H1 (cell line): Measurements from ENCODE around the gene RBBP5. TPM values are rescaled to one million over a fixed set of nuclear protein-coding genes. Genes with fewer than 3 reads are reported as not detected.

Source experiments
- CTCF ChIA-PET: fragments of 300-600 bp; sonication (Branson Sonifier 250); formaldehyde crosslinking; loops from one replicate; lab custom pipeline; 2021; ENCODE audit not compliant: partially characterized antibody; lab: Charles Lee
- POLR2A ChIA-PET: fragments of 300-600 bp; sonication (Branson Sonifier 250); formaldehyde crosslinking; loops from one replicate; lab custom pipeline; 2021; ENCODE audit warnings: inconsistent platforms; ENCODE audit not compliant: partially characterized antibody; lab: Charles Lee
- DNase-seq, 2 experiments: peaks; one replicate each; pipeline versions ENCODE4 v3.0.0 to v3.0.0-alpha.2; 2010 to 2022; ENCODE audit warnings: low spot score in 2 of 2, low read depth in 1 of 2, mixed read lengths in 1 of 2
- FAIRE-seq: peaks from 2 replicates; lab custom pipeline; 2011; peaks lifted over from hg19 to GRCh38; lab: Jason Lieb, UNC
- H2AFZ ChIP-seq: 2 replicates; pipeline ENCODE4 v1.8.1; 2012; ENCODE audit warnings: low read length, inconsistent platforms
- H2AK5ac ChIP-seq: 2 replicates; pipeline ENCODE4 v1.6.1; 2013; ENCODE audit warnings: low read depth, low read length
- H2BK120ac ChIP-seq: replicated peaks from 2 replicates; pipeline ENCODE3; 2013; ENCODE audit warnings: low read depth, low read length, inconsistent platforms
- H2BK12ac ChIP-seq: 2 replicates; pipeline ENCODE4 v1.6.1; 2013; ENCODE audit warnings: low read depth, low read length
- H2BK15ac ChIP-seq: 2 replicates; pipeline ENCODE4 v1.6.1; 2013; ENCODE audit warnings: low read length
- H2BK20ac ChIP-seq: 2 replicates; pipeline ENCODE4 v1.6.1; 2013; ENCODE audit warnings: low read length
- H2BK5ac ChIP-seq: 2 replicates; pipeline ENCODE4 v1.6.1; 2013; ENCODE audit warnings: low read depth, low read length
- H3K14ac ChIP-seq: 2 replicates; pipeline ENCODE4 v1.6.1; 2013; ENCODE audit warnings: inconsistent platforms; ENCODE audit not compliant: insufficient read length
- H3K18ac ChIP-seq: 2 replicates; pipeline ENCODE4 v1.6.1; 2013; ENCODE audit warnings: low read length; ENCODE audit errors: extremely low read depth
- H3K23ac ChIP-seq: 2 replicates; pipeline ENCODE4 v1.6.1; 2013; ENCODE audit warnings: inconsistent platforms; ENCODE audit not compliant: insufficient read length
- H3K23me2 ChIP-seq: 2 replicates; pipeline ENCODE4 v1.6.1; 2013; ENCODE audit warnings: low read depth, low read length
- H3K27ac ChIP-seq: 2 replicates; pipeline ENCODE4 v1.6.1; 2011; ENCODE audit warnings: low read depth, low read length, inconsistent platforms
- H3K27me3 ChIP-seq, 4 experiments: replicated peaks in 1 of 4; 1 replicate in 1 of 4; 2 replicates in 3 of 4; pipeline versions ENCODE4 v1.6.1 to v1.8.1; 2011 to 2013; ENCODE audit warnings: low read length in 3 of 4, mild to moderate bottlenecking in 3 of 4, inconsistent platforms in 2 of 4, mixed read lengths in 2 of 4, moderate library complexity in 1 of 4; ENCODE audit not compliant: control insufficient read depth in 3 of 4, insufficient read depth in 3 of 4; ENCODE audit errors: extremely low read depth in 1 of 4
- H3K36me3 ChIP-seq, 4 experiments: 2 replicates each; pipeline versions ENCODE4 v1.6.1 to v1.8.1; 2011 to 2013; ENCODE audit warnings: mild to moderate bottlenecking in 4 of 4, low read length in 3 of 4, moderate library complexity in 2 of 4, control low read depth in 1 of 4, inconsistent platforms in 1 of 4; ENCODE audit not compliant: insufficient read depth in 4 of 4, control insufficient read depth in 2 of 4
- H3K4ac ChIP-seq: replicated peaks from 2 replicates; pipeline ENCODE3; 2013; ENCODE audit warnings: low read length, low read depth, mixed read lengths, inconsistent platforms; ENCODE audit not compliant: insufficient read length
- H3K4me1 ChIP-seq, 4 experiments: replicated peaks in 1 of 4; 1 replicate in 1 of 4; 2 replicates in 3 of 4; pipeline versions ENCODE4 v1.6.1 to v1.8.1; 2011 to 2013; ENCODE audit warnings: low read length in 3 of 4, inconsistent platforms in 2 of 4, mixed read lengths in 1 of 4; ENCODE audit not compliant: insufficient read depth in 4 of 4, control insufficient read depth in 3 of 4
- H3K4me2 ChIP-seq, 2 experiments: 2 replicates each; pipeline versions ENCODE4 v1.6.1 to v1.8.1; 2011 to 2013; ENCODE audit warnings: low read depth in 2 of 2, low read length in 2 of 2, control low read depth in 1 of 2, inconsistent platforms in 1 of 2, mild to moderate bottlenecking in 1 of 2; ENCODE audit not compliant: insufficient read depth in 1 of 2
- H3K4me3 ChIP-seq, 4 experiments: fragments of 200-600, 300-600 bp in 1 of 4; sonication (generic), shearing (Covaris generic), sonication (Bioruptor Twin) in 1 of 4; 2 replicates each; pipeline versions ENCODE4 v1.5.1 to v1.8.1; 2011 to 2016; ENCODE audit warnings: low read length in 4 of 4, low read depth in 3 of 4, control low read depth in 2 of 4, inconsistent platforms in 2 of 4, mild to moderate bottlenecking in 2 of 4, mixed read lengths in 1 of 4, moderate library complexity in 1 of 4; ENCODE audit not compliant: insufficient read depth in 2 of 4; ENCODE audit errors: extremely low read depth in 1 of 4
- H3K56ac ChIP-seq: replicated peaks from 2 replicates; pipeline ENCODE3; 2013; ENCODE audit warnings: low read depth, mild to moderate bottlenecking, mixed read lengths, low read length, inconsistent platforms; ENCODE audit not compliant: insufficient read length
- H3K79me1 ChIP-seq: 2 replicates; pipeline ENCODE4 v1.6.1; 2013; ENCODE audit warnings: low read depth, low read length, control low read depth
- H3K79me2 ChIP-seq, 2 experiments: 2 replicates each; pipeline versions ENCODE4 v1.6.1 to v1.8.1; 2012 to 2013; ENCODE audit warnings: low read length in 2 of 2, mild to moderate bottlenecking in 2 of 2, inconsistent platforms in 1 of 2; ENCODE audit not compliant: insufficient read depth in 2 of 2, control insufficient read depth in 1 of 2
- H3K9ac ChIP-seq, 4 experiments: replicated peaks in 1 of 4; 1 replicate in 1 of 4; 2 replicates in 3 of 4; pipeline versions ENCODE4 v1.6.1 to v1.8.1; 2011 to 2013; ENCODE audit warnings: low read depth in 3 of 4, low read length in 3 of 4, control low read depth in 2 of 4, mild to moderate bottlenecking in 2 of 4, moderate library complexity in 2 of 4, inconsistent platforms in 1 of 4; ENCODE audit errors: extremely low read depth in 1 of 4
- H3K9me3 ChIP-seq, 2 experiments: 2 replicates each; pipeline versions ENCODE4 v1.6.1 to v1.8.1; 2012 to 2013; ENCODE audit warnings: mild to moderate bottlenecking in 2 of 2, moderate library complexity in 2 of 2, control low read depth in 1 of 2, inconsistent platforms in 1 of 2, low read depth in 1 of 2, low read length in 1 of 2, mixed read lengths in 1 of 2; ENCODE audit not compliant: insufficient read depth in 2 of 2
- H4K20me1 ChIP-seq, 2 experiments: replicated peaks in 1 of 2; 2 replicates each; pipeline versions ENCODE3 to v1.8.1; 2011 to 2013; ENCODE audit warnings: inconsistent platforms in 2 of 2, low read length in 2 of 2, mild to moderate bottlenecking in 1 of 2; ENCODE audit not compliant: insufficient read depth in 2 of 2, control insufficient read depth in 1 of 2
- H4K5ac ChIP-seq: 2 replicates; pipeline ENCODE4 v1.6.1; 2013; ENCODE audit warnings: low read length, low read depth, mixed read lengths, inconsistent platforms; ENCODE audit not compliant: insufficient read length
- H4K8ac ChIP-seq: 2 replicates; pipeline ENCODE4 v1.8.0; 2013; ENCODE audit warnings: mild to moderate bottlenecking, moderate library complexity, low read length, inconsistent platforms; ENCODE audit not compliant: insufficient read depth; ENCODE audit errors: extremely low read depth
- H4K91ac ChIP-seq: replicated peaks from 2 replicates; pipeline ENCODE3; 2013; ENCODE audit warnings: low read length, mixed read lengths, inconsistent platforms; ENCODE audit not compliant: insufficient read length
- ATF2 ChIP-seq: IDR thresholded peaks from 2 replicates; pipeline ENCODE4 v1.6.1; 2012; ENCODE audit warnings: low read length, inconsistent platforms
- RNF2 ChIP-seq: fragments of 200-900, 300-1000 bp; sonication (generic); IDR thresholded peaks from 2 replicates; pipeline ENCODE4 v1.7.1; 2016; ENCODE audit warnings: borderline replicate concordance, low read depth, mild to moderate bottlenecking, antibody characterized with exemption, low read length; ENCODE audit not compliant: poor library complexity, severe bottlenecking; ENCODE audit errors: missing control alignments
- YY1 ChIP-seq: IDR thresholded peaks from 2 replicates; pipeline ENCODE4 v1.6.1; 2011; ENCODE audit warnings: low read depth, mild to moderate bottlenecking, low read length
- WGBS, 2 experiments: shearing (Covaris generic) in 1 of 2; methylation state at CpG; one replicate each; pipeline versions ENCODE4 v1.1.6 to v1.1.7; 2013 to 2015; ENCODE audit warnings: low lambda C conversion rate in 2 of 2, mixed read lengths in 2 of 2, inconsistent platforms in 1 of 2, low coverage in 1 of 2, missing lambda C conversion rate in 1 of 2; ENCODE audit not compliant: insufficient replicate concordance in 2 of 2, insufficient coverage in 1 of 2, insufficient read length in 1 of 2; ENCODE audit errors: extremely low coverage in 1 of 2, missing lambda C conversion rate in 1 of 2; 5-methylcytosine and 5-hydroxymethylcytosine counted together
- polyA plus RNA-seq, 7 experiments: library from polyadenylated mRNA; depleted of rRNA in 3 of 7; stranded (reverse) in 5 of 7; unstranded in 2 of 7; fragments of >200 nt in 5 of 7; fragments of 200-250 nt in 2 of 7; gene quantifications; 1 replicate in 5 of 7; 2 replicates in 1 of 7; 4 replicates in 1 of 7; pipeline versions ENCODE4 v1.2.1 to v1.2.3, GENCODE V29; 2011 to 2013; ENCODE audit warnings: missing spikeins in 2 of 7, mixed read lengths in 2 of 7
- total RNA-seq: library from RNA; stranded (reverse); fragmentation: NEBNext Ultra II Directional; extraction: Animal tissue kit (Norgen Biotek cat#: 25700); gene quantifications from 2 replicates; pipeline ENCODE4 v1.2.1, GENCODE V29; 2021

Gene RBBP5
- total and polyA plus RNA-seq, 2 of the 8 experiments (the other 6 are each of a cell fraction or from before 2014, with no cell fraction given), result 6.7 to 21.5 TPM

- H3K27me3 ChIP-seq, result no peaks in the 10 kb centered on the region
- no peak for TF ChIP-seq ATF2
- TF ChIP-seq RNF2, result no peak
- no peak for TF ChIP-seq YY1
- no peaks in the 10 kb centered on the region for H3K36me3 ChIP-seq
- no peak overlapping the region for H3K23ac ChIP-seq
- no peak overlapping the region for H3K18ac ChIP-seq
- H2BK12ac ChIP-seq, result no peak overlapping the region
- no peaks in the 10 kb centered on the region for H4K20me1 ChIP-seq
- no peak overlapping the region for H2BK15ac ChIP-seq
- no peaks in the 10 kb centered on the region for H3K23me2 ChIP-seq
- no peak overlapping the region for H3K27ac ChIP-seq
- H3K14ac ChIP-seq, result no peak overlapping the region
- no peak overlapping the region for H2AK5ac ChIP-seq
- no peak overlapping the region for H2BK5ac ChIP-seq
- no peak overlapping the region for H2BK120ac ChIP-seq
- no peak overlapping the region for H4K8ac ChIP-seq
- H2BK20ac ChIP-seq, result no peak overlapping the region
- 82% methylated on average over 8 of the region's 8 CpGs; no CpG with 5 or more reads in 1 of the 2 experiments for WGBS, 2 experiments
- no peak overlapping the region for H4K91ac ChIP-seq
- no peaks in the 10 kb centered on the region for H3K79me1 ChIP-seq
- no peak overlapping the region for H3K4ac ChIP-seq
- no peak overlapping the region for H2AFZ ChIP-seq
- H3K9me3 ChIP-seq, result no peaks in the 10 kb centered on the region
- H3K56ac ChIP-seq, result no peak overlapping the region
- H3K4me3 ChIP-seq, result no peak overlapping the region
- no peak overlapping the region for H3K9ac ChIP-seq
- H4K5ac ChIP-seq, result no peak overlapping the region
- no peak for FAIRE-seq
- ChIA-PET POLR2A (interaction anchor here (0.9 to 1.7 kb wide), 4 partner anchors 9 to 79 kb away, joined by 3 to 4 read pairs (median 3); no protein-coding TSS in a partner anchor), CTCF (interaction anchor here (1.2 to 38.9 kb wide), 7 partner anchors 9 to 183 kb away, joined by 3 to 1336 read pairs (median 4); no protein-coding TSS in a partner anchor)
- H3K79me2 ChIP-seq, result no peaks in the 10 kb centered on the region
- DNase-seq, result no peak
- no peaks in the 10 kb centered on the region for H3K4me1 ChIP-seq
- H3K4me2 ChIP-seq, result no peak overlapping the region
Measured at GRCh38 chr1:205072881-205073280, 48.9 kb downstream of the RBBP5 start.
